Measurements from ENCODE around the gene SMYD5. TPM values are rescaled to one million over a fixed set of nuclear protein-coding genes. Genes with fewer than 3 reads are reported as not detected.

Gene SMYD5
- total and polyA plus RNA-seq, 2 donors (not counting 1 experiment from before 2014, with no cell fraction given) = 31.9 to 41.0 TPM

GRCh38 chr2:73264783-73265182 lies 50.7 kb downstream of the SMYD5 start:
- Histone ChIP-seq H3K9ac (ENCODE audit: low read length) (no peak overlapping the region), H3K4me2 (replicated peaks; ENCODE audit: low read depth, low read length, poor library complexity, severe bottlenecking) (no peak overlapping the region), H3K4me3 (ENCODE audit: control extremely low read depth in 1 of 5, extremely low read depth in 1 of 5, insufficient read depth in 1 of 5, low read depth in 2 of 5, low read length in 4 of 5) (no peak overlapping the region), H4K20me1 (ENCODE audit: control insufficient read depth, insufficient read depth, low read length, poor library complexity, severe bottlenecking) (peaks cover 6% of the 10 kb centered on the region), H3K9me3 (ENCODE audit: control extremely low read depth in 1 of 3, control insufficient read depth in 2 of 3, insufficient read depth in 1 of 3, low read length in 2 of 3) (peaks cover 0 to 3% (median 0%) of the 10 kb centered on the region in 3 donors), H3K27me3 (replicated peaks in 1 of 4; ENCODE audit: control extremely low read depth in 1 of 4, control insufficient read depth in 3 of 4, insufficient read depth in 4 of 4, low read length in 3 of 4) (no peaks in the 10 kb centered on the region), H2AFZ (ENCODE audit: insufficient read depth, low read depth, low read length, poor library complexity, severe bottlenecking) (no peak overlapping the region), H3K4me1 (ENCODE audit: control insufficient read depth in 2 of 2, insufficient read depth in 2 of 2, low read length in 2 of 2) (no peaks in the 10 kb centered on the region), H3K79me2 (ENCODE audit: control insufficient read depth, insufficient read depth, low read length) (peaks cover 24% of the 10 kb centered on the region), H3K36me3 (replicated peaks in 1 of 2; ENCODE audit: control extremely low read depth in 1 of 2, control insufficient read depth in 1 of 2, extremely low read depth in 1 of 2, insufficient read depth in 2 of 2, low read length in 1 of 2) (peaks cover 0 to 16% of the 10 kb centered on the region in 2 experiments), H3K27ac (ENCODE audit: low read length in 2 of 2) (no peak overlapping the region)
- ChIA-PET CTCF (interaction anchor here (0.5 to 0.7 kb wide), 2 partner anchors 87 to 365 kb away, joined by 3 to 4 read pairs; no protein-coding TSS in a partner anchor), POLR2A (no interaction called here)
- intact Hi-C loops (cut with micrococcal nuclease) = no loop called here
- Mint-ChIP-seq H3K27me3 (no peaks in the 10 kb centered on the region), H3K4me1 (peaks cover 15% of the 10 kb centered on the region), H3K4me3 (no peak overlapping the region), H3K27ac (no peak overlapping the region), H3K9me3 (ENCODE audit: insufficient read depth) (no peaks in the 10 kb centered on the region)
- DNase-seq (no peak), ATAC-seq (ENCODE audit: low read depth) (no peak)
- WGBS (ENCODE audit: insufficient coverage) = 84% methylated on average over 3 of the region's 4 CpGs
- TF ChIP-seq CTCF (IDR thresholded peaks at IDR 0.05) (no peak), EZH2 (IDR thresholded peaks at IDR 0.05; ENCODE audit: borderline replicate concordance, insufficient read depth, low read depth, low read length, poor library complexity, severe bottlenecking) (no peak)

GRCh38 chr2:73265298-73266060 lies 51.4 kb downstream of the SMYD5 start:
- no peaks in the 10 kb centered on the region for H3K27me3 Mint-ChIP-seq
- POLR2A ChIA-PET = no interaction called here

More at GRCh38 chr2:73265298-73266060, 51.4 kb downstream of the SMYD5 start:
- TF ChIP-seq EZH2 (IDR thresholded peaks at IDR 0.05; ENCODE audit: borderline replicate concordance, insufficient read depth, low read depth, low read length, poor library complexity, severe bottlenecking) = no peak
- no peak for TF ChIP-seq CTCF (IDR thresholded peaks at IDR 0.05)
- Histone ChIP-seq H3K9me3 (ENCODE audit: control extremely low read depth in 1 of 3, control insufficient read depth in 2 of 3, insufficient read depth in 1 of 3, low read length in 2 of 3) (peaks cover 0 to 3% (median 0%) of the 10 kb centered on the region in 3 donors), H3K9ac (ENCODE audit: low read length) (no peak overlapping the region), H3K36me3 (replicated peaks in 1 of 2; ENCODE audit: control extremely low read depth in 1 of 2, control insufficient read depth in 1 of 2, extremely low read depth in 1 of 2, insufficient read depth in 2 of 2, low read length in 1 of 2) (peaks cover 0 to 13% of the 10 kb centered on the region in 2 experiments), H3K4me1 (ENCODE audit: control insufficient read depth in 2 of 2, insufficient read depth in 2 of 2, low read length in 2 of 2) (no peaks in the 10 kb centered on the region), H3K27ac (ENCODE audit: low read length in 2 of 2) (no peak overlapping the region), H3K27me3 (replicated peaks in 1 of 4; ENCODE audit: control extremely low read depth in 1 of 4, control insufficient read depth in 3 of 4, insufficient read depth in 4 of 4, low read length in 3 of 4) (no peaks in the 10 kb centered on the region), H3K4me3 (ENCODE audit: control extremely low read depth in 1 of 5, extremely low read depth in 1 of 5, insufficient read depth in 1 of 5, low read depth in 2 of 5, low read length in 4 of 5) (no peak overlapping the region), H3K4me2 (replicated peaks; ENCODE audit: low read depth, low read length, poor library complexity, severe bottlenecking) (no peak overlapping the region), H4K20me1 (ENCODE audit: control insufficient read depth, insufficient read depth, low read length, poor library complexity, severe bottlenecking) (peaks cover 10% of the 10 kb centered on the region), H2AFZ (ENCODE audit: insufficient read depth, low read depth, low read length, poor library complexity, severe bottlenecking) (no peak overlapping the region), H3K79me2 (ENCODE audit: control insufficient read depth, insufficient read depth, low read length) (peaks cover 24% of the 10 kb centered on the region)
- no peak overlapping the region for H3K27ac Mint-ChIP-seq
- WGBS (ENCODE audit: insufficient coverage) = 98% methylated on average over 19 of the region's 28 CpGs
- H3K4me1 Mint-ChIP-seq = peaks cover 18% of the 10 kb centered on the region
- CTCF ChIA-PET = interaction anchor here (0.5 to 0.7 kb wide), 2 partner anchors 88 to 364 kb away, joined by 3 to 4 read pairs; no protein-coding TSS in a partner anchor
- intact Hi-C loops (cut with micrococcal nuclease) = no loop called here
- H3K9me3 Mint-ChIP-seq (ENCODE audit: insufficient read depth) = no peaks in the 10 kb centered on the region
- H3K4me3 Mint-ChIP-seq = no peak overlapping the region
- no peak for ATAC-seq (ENCODE audit: low read depth)
- DNase-seq = no peak

Measured in B cell (primary cell).